DMS79 treated with DMSO at 0.1 percent for 48 hours (cell line): ENCODE measurements around the gene NT5DC3.

Experiments
- DNase-seq: peaks from one replicate; lab custom pipeline; 2025; lab: John Stamatoyannopoulos, UW

NT5DC3 gene

DNA sequence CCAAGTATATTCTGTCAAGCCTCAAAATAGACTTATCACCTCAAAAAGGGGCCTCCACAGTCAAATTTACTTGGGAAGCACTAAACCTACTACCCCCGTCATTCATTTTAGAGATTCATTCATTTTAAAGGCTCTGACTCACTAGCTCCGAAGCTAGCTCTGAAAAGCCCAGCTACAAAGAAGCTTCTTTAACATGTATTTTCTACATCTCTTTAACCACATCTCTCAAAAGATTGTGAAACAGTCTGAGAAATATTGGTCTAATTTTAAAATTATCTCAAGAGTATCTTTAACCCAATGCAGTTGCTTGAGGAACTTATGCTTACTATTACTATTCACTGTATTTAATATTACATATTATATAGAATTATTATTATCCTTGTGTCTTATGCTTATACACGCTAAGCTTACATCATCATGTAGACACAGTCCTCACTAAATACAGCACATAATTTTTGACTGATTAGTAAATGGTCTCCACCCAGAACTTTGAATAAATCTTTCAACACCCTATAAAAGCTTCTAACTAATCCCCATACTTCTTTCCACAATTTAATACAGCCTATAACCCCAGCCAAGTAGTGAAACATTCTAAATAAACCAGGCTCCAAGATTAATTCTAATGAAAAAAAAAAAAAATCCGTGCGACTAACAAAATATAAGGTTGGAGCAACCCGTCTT, 7.8 kb downstream of the NT5DC3 start:
- no peak for DNase-seq

DNA sequence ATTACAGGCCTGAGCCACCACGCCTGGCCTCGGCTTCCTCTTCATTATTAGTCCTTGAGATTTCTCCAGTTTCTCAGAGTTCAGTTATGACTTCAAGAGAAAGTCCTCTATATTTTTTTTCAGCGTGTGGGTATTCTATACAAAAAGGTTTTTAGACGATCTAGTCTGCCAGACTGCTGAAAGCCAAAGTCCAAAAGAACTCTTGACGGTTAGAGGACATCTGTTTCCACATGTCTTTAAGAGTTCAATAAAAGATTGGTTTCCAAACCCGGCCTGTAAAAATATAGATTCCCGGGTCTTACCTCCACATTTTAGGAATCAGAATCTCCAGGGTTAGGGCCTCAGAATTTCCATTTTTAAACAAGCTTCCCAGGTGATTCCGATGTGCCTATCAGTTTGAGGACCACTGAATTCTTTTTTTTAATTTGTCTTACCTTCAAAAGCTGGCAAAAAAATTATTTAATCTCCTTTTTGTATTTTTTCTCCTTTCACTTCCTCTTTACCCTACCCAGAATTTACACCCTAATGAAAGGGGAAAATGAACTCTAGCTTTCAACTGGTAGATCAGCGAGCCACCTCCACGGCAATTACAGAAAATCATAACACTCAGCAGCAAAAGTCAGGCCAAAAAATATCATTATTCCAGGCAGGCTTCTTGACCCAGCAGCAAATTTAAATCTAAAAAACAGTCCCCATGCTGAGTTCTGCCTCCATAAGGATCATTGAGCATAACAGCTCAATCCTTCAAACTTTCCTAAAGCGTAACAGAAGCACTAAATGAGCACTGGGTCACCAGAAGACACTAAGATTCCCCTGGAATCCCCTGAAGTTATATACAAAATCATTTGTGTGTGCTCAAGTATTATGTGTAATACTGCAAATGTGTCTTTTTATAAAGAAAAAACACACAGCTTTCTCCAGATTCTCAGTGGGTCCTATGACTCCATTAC, 8.7 kb downstream of the NT5DC3 start:
- no peak for DNase-seq

DNA sequence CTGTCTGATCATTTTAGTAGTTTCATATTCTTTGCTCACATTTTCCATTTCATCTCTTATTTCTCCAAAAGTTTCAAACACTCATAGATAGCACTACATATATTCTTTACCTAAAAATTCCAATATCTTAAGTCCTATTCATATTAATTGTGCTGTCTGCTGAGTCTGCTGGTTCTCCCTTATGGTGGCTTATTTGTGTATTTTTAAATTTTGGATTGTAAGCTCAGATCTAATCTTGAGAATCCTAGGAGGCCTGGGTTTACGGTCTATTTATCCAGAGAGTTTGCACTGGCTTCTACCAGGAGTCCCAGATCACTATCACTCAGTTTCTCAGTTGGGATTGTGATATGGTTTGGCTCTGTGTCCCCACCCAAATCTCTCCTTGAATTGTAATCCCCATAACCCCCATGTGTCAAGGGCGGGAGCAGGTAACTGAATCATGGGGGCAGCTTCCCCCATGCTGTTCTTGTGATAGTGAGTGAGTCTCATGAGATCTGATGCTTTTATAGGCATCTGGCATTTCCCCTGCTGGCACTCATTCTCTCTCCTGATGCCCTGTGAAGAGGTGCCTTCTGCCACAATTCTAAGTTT, 10.2 kb downstream of the NT5DC3 start:
- DNase-seq = no peak

DNA sequence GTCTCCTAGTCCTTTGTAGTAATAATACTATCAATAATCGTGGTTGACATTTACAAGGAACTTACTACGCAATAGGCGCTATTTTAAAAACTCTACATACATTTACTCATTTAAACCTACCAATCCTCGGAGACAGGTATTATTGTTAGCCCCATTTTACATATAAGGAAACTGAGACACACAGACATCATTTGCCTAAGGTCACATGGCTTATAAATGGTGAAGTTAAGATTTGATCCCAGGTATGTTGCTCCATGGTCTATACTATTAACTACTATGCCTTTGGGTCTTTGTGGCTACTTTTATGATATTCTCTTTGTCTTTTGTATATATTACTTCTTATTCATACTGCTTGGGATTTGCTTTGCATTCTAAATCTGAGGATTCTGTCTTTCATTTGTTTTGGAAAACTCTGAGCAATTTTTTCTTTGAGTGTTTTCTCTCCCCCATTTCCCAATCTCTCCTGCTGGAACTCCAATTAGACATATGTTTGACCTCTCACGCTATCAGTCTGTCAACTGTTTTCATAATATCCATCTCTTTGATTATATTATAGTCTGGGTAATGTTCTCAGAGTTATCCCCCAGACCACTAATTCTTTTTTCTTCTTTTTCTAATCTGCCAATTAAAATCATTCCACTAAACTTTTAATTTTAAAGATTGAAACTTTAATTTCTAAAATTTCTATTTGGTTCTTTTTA, 10.9 kb downstream of the NT5DC3 start:
- DNase-seq = no peak

DNA sequence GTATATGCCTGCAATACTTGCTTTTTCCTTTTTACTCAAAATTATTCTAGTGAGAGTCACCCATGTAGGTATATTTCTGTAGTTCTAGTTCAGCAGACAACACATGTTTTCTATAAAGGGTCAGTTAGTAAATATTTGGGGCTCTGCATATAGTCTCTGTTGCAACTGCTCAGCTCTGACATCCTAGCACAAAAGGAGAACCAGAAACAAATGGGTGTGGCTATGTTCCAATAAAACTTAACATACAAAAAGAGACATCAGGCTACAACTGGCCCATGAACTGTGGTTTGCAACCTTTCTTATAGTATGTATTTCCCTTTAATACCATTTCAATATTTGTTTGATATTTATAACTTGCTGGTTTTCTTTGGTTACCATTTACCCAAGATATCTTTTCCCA, 11.9 kb downstream of the NT5DC3 start:
- no peak for DNase-seq

DNA sequence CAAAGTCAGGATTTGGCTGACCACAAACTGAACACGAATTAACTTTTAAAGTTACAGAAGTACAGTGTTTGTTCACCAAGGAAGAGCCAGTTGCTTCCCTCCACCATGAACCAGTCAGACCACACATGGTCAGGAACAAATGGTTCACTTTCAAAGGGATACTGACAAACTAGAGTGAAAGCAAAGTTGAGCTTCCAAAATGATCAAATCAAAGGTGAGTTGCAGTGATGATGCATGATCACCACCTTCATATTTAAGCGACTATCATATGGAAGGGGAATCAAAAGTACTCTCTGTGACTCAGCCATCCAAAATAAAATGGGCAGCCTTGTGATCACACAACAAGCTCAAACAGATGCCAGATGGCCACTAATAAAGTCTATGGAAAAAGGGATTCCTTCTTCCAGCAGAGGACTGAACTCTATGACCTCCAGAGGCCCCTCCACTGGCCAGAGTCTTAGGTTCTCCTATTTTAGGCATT, 13.1 kb downstream of the NT5DC3 start:
- no peak for DNase-seq

DNA sequence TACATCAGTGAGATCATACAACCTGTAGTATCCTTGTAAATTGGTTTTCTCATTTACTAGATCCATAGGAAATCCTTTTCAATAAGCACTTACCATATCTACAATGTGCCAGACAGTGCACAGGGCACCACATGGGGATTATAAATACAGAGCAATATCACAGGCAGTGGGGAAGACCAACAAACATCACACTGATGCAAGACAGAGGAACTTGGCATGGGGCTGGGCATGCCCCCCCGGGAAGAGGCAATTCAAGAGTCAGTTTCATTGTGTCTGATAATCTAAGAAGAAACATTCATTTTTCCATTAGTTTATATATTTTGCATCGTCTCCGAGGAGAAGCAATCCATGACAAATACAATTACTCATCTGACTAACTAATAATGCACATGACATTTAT, 16.2 kb downstream of the NT5DC3 start:
- DNase-seq = no peak

DNA sequence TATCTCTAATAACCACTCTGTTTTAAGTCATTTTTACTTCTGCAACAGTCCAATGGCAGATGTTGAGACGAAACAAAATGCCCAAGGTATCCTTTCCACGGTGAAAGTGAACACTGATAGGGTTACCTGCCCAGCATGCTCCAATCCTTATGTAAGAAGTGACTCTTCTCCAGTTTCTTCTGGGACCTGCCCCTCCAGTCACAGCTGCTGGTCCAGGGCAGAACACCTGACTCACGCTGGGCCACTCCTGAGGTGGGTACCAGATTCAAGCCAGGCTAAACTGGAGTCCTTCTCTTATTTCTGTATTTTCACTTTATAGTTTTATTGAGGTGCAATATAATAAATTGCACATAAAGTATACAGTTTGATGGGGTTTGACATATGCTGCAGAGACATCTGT, 16.7 kb downstream of the NT5DC3 start:
- DNase-seq = no peak

DNA sequence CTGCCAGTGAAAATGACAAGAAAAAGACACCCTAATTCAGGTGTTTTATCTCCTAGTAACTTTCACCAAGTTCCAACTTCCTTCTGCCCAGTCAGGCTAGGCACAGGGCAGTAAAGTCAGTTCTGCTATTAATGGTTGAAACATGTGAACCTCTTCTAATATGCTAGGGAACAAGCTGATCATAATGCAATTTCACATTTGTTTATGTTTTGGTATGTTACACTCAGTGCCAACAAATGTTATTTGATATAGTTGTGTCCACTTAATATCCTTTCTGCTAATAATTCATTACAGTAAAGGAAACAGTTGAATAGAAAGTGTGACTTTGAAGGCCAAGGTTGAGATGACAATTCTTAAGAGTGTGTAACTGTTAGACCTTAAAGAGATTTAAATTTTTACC, 17.2 kb downstream of the NT5DC3 start:
- no peak for DNase-seq

DNA sequence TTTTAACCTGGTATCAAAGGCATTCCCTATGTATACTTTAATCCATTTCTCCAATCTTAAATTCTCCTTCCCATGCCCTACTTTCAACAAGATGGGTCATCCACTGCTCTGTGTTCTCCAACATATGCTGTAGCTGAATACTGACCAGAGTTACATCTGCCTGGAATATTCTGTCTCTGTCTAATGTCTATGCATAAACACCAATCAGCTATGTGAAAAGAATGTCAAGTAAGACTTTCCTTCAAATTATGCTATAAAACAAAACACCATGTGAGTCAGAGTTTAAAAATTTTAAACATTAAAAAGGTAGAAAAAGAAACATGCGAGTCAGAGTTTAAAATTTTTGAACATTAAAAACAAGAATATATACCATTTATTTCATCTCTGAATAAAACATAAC, 19.3 kb downstream of the NT5DC3 start:
- DNase-seq = no peak

DNA sequence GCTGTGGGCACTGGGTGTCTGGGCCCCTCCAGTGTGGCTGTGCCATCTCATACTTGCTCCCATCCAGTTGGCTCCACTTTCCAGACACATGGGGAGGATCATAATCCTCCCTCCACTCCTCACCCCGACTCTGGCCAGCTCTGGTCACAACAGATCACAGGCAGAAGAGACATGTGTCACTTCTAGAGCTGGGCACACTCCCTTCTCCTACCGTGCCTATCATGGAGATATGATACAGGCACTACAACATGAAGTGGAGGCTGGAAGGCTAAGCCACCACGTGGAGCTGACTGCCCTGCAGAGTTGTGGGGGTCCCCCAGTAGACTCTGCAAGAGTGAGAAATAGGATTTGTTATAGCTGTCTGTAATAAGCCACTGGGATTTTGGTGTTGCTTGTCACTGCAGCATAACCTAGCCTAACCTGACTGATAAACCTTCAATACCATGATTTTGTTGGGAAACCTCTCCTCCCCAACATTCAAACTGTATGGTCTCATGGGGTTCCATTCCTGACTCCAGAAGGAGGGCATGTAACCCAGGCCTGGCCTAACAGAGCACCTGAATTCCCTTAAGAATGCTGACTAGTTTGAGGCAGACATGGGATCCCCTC, 20.0 kb downstream of the NT5DC3 start:
- DNase-seq = no peak

DNA sequence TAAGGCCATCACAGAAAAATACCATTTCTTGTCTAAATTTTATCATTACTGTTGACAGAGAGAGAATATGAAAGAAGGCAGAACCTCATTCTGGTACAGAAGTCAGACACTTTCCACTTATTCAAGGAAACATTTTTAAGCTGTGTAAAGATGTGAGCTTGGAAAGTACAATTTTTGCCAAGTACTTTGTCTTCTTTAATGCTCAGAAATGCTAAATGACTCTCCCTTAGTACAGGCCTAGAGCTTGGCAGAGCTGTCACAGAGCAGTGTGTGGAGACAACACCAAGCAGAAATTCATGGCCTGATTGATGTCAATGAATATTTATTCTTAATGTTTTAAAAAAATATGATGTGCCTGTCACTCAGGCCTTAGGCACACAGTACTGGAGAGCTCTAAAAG, 20.7 kb downstream of the NT5DC3 start:
- no peak for DNase-seq

DNA sequence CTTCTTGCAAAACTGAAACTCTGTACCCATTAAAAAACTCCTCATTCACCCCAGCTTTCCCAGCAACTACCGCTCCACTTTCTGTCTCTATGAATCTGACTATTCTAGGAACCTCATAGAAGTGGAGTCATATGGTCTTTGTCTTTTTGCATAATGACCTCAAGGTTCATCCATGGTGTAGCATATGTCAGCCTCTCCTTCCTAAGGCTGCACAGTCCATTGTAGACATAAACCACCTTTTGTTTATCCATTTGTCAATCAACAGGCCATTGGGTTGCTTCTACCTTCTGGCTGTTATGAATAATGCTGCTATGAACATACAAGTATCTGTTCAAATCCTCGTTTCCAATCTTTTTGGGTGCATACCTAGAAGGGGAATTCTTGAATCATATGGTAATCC, 21.1 kb downstream of the NT5DC3 start:
- no peak for DNase-seq

DNA sequence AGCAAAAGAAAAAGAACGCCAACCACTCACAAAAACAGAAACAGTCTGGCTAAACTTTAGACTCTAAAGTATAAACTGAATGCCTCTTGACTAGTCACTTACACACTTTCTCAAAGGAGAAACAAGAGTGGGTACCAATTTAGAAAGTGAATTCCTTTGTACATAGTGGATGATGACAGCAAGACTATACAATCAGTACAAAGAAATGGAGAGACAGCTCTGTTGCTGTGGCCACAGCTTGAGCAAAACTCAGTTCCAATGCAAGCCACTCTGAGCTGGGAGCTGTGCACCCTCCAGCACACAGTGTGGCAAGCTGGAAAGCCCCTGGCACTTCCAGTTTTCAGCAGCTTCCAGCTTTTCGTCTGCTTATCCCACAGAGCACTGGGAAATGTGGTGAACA, 21.7 kb downstream of the NT5DC3 start:
- DNase-seq = no peak

DNA sequence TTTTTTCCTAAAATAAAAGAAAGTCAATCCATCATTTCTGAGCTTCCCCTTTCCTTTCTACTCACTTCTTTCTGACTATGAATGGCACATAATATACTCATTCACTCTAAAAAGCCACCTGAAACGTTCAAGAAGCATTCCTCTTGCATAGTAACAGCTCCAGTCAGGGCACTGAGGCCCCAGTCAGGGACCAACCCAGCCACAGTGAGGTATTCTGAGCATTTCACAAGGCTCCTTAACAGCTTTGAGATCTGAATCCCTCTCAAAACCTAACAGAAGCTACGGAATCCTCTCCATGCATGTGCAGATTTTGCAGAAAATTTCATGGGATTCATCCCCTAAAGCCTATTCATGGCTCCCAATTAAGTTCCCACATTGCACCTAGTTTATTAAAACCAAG, 23.2 kb downstream of the NT5DC3 start:
- no peak for DNase-seq

DNA sequence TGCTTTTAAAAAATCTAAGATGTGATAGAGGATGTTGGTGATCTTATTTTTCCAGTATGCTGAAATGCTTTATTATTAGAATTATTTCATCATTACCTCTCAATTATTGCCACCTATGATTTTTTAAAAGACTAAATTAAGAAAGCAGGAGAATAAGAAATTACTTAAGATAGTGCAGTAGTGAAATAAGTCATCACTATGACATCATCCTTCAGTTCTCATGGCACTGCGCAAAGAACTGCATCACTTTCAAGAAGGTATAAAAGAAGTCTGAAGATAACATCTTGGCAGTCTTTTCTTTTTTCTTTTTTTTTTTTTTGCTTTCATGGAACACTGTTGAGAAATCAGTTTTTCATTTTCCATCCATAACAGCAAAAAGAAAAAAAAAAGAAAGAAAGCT, 24.4 kb downstream of the NT5DC3 start:
- no peak for DNase-seq

DNA sequence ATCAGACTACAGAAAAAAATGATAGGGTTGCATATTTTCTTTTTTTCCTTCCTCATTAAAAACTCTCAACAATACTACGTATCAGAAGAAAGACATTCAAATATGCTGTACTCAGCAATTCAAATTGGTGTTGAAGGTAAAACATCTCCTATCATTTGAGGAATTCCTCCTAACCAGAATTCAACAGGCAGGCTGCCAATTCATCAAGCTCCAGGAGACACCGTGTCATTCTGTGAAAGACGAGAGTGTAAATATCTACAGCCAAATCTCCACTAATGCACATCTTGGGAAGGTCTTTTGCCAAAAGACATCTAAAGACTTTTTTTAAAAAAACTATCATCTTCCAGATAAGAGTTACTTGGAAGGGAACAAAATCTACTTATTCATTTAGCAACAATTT, 26.6 kb downstream of the NT5DC3 start:
- DNase-seq = peak; percentile 20

DNA sequence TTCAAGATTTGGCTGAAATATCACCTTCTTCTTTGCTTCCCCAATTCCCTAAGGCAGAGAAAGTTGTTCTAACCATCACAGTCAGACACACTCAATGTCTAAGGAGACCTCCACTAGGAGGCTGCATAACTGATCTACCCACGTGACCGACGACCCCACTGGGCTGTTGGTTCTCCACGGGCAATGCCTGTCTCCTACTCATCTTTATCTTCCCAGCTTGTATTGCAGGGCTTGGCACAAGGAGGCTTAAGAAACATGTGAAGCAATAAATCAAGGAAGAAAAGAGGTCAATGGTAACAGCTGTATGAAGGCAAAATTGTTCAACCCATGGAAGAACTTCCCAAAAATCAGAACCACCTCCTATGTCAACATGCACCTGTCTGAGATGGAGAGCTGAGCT, 27.1 kb downstream of the NT5DC3 start:
- no peak for DNase-seq

DNA sequence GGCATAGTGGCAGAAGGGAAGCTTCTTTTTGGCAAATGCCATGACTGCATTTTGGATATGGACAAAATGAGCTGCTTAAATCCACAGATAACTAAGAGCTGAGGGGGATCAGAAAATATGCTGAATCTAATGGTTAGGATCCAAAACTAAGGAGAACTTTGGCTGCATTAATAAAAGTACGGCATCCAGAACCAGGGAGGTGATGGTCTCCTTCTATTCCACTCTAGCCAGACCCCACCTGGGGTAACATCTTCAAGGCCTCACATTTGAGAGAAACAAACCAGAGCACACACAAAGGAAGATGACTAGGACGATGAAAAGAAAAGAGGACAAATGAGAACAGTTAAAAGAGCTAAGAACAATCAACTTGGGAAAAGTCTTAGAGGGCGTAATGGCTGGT, 27.6 kb downstream of the NT5DC3 start:
- no peak for DNase-seq

DNA sequence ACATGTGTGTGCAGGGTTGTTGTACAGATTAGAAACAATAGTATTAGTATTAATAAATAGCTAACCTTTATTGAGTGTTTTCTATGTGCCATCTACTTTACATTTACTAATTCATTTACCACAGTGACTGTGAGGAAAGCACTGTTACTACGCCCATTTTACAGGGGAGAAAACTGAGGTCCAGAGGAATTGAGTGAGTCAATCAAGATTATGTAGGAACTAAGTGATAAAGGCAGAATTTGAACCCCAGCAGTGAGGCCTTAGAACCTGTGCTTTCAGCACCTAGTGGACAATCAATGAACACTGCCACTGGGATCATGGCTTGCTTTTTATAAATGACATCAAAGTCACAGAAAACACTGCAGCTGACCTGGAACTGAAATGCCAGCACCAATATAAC, 28.2 kb downstream of the NT5DC3 start:
- no peak for DNase-seq

DNA sequence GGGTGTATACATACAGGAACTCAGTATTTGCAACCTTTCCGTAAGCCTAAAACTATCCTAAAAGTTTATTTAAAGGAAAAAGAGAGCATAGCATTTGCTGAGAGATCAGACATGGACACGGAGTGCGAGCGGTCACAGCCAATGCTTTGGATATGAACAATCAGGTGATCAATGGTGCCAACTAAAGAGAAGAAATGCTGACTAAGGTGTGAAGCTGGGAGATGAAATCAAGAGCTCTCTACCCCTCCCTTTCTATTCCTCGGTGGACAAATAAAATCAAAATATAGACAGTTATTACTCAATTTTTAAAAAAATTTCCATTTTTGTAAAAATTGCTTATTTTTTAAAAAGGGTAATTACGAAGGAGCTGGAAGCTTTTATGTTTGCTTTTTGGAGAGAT, 29.2 kb downstream of the NT5DC3 start:
- no peak for DNase-seq

DNA sequence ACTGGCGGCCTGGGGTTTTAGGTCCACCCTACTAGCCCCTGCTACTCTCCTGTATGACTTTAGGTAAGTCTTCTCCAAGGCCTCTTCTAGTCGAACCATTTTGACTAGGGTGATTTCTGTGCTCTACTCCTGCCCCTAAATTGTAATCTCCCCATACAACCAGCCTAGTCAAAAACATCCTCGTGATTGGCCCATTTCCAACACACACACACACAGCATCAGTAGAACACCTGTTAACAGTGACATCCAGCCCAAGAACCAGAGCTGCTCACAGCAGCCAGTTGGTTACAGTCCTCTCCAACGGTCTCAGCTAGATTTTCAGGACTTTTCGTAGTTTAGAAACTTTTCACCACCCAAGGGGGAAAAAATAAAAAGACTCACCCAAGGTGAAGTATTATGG, 30.9 kb downstream of the NT5DC3 start:
- no peak for DNase-seq
